Measurements from ENCODE around the gene SARDH. TPM values are rescaled to one million over a fixed set of nuclear protein-coding genes. Genes with fewer than 3 reads are reported as not detected.
"Not testable (repeated sequence)": the region's sequence is repeated elsewhere in the genome, so short reads cannot be mapped to it uniquely, and the experiment has no call there.

SARDH gene
- total RNA-seq, 1 donor from 2014 or later, result 5.4 TPM

DNA sequence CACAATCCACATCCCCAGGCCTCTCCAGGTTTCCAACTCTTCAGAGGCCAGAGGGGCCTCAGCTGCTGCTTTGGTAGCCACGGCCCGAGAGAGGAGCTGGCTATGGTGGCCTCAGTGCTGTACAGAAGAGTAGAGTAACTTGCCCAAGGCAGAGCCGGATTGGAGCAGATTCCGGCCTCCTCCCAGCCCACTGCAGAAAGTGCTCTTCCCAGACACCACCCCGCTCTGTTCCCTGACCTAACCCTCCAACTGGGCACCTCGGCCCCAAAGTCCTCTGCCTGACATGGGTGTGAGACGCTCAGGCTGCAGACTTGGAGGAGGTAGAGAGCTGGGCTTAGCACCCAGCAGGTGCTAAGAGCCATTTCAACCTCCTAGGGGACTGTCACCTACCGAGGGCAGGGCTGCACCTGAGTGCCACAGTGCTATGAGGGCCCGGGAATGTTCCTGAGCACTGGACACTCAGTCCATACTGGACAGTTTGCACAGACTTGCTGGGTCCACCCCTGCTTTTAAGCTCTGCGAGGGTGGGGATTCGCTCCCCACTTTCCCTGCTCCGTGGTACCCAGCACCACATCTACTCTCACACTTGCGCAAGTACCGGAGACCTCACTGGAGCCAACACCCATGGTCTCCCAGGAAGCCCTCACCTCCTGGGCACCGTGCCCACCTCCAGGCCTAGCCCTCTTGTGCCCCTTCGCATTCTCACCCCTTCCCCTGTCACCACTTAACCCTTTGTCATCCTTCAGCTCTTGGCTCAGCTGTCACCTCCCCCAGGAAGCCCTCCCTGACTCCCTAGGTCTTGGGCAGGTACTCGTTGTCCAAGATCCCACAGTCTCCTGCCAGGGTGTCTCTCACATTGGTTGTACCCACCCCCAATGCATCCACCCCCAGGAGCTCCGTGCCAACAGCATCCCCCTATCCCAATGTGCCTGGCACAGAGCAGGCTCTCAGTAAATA is 52.2 kb downstream of the SARDH start:
- DNase-seq (ENCODE audit: low read depth), result no peak

GRCh38 chr9:133684936-133685361 is 53.2 kb downstream of the SARDH start:
- DNase-seq (ENCODE audit: low read depth), result no peak

DNA sequence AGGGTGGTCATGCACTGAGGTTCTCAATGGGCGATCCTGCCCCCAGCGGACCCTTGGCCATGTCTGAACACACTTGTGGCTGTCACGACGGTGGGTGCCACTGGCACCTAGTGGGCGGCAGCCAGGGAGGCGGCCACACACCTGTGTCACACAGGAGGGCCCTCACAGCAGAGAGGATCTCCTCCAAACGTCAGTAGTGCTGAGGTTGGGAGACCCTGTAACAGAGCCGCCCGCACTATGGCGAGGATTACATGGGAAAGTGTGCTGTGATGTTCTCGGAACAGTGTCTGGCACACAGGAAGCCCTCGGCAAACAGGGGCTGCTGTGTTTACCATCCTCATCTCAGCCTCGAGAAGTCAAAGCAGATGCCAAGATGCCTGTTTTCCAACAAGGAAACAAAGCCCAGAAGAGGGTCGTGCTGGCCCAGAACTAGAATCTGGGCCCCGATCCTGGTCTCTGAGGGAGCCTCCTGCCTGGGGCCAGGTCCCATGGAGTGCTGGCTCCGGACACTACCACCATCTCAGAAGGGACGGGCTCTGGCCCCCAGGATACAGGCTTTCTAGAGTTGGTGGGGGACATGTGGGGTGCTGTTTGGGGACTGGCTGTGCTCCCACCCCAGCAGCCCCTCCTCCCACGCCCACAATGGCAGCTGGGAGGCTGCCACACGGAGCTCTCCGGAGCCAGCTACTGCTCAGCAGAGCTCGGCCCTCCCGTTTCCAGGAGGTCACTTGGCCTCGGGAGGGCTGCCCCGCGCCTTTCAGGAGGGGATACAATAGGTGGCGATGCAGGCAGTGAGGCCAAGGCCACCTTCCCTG is 53.8 kb downstream of the SARDH start:
- DNase-seq (ENCODE audit: low read depth), result no peak

DNA sequence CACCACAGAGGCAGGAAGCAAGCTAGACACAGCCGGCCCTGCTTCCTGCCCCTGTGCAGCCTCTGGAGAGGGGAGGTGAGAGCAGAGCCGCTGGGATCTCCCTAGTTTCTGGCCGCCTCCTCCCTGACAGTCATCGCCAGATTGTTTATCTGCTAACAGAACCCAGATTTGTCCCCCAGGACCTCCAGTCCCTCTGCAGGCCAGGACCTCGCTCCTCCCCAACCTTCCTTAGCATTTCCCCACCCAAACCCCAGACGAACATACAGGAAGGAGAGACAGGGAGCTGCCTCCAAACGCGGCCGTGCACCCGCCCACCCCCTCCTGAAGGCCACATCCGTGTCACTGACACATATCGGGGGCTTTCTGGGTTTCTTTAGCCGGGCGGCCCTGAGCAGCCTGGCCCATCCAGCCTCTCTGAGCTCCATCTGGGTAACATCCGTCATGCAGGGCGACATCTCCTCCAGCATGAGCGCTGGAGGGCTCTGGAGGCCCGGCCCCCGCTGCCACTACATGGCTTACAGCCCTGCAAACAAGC is 54.5 kb downstream of the SARDH start:
- DNase-seq (ENCODE audit: low read depth), result no peak

- DNase-seq (ENCODE audit: low read depth), result no peak
Measured at GRCh38 chr9:133682818-133683585, 55.1 kb downstream of the SARDH start.

GRCh38 chr9:133681658-133682306 is 56.4 kb downstream of the SARDH start:
- DNase-seq (ENCODE audit: low read depth), result no peak

DNA sequence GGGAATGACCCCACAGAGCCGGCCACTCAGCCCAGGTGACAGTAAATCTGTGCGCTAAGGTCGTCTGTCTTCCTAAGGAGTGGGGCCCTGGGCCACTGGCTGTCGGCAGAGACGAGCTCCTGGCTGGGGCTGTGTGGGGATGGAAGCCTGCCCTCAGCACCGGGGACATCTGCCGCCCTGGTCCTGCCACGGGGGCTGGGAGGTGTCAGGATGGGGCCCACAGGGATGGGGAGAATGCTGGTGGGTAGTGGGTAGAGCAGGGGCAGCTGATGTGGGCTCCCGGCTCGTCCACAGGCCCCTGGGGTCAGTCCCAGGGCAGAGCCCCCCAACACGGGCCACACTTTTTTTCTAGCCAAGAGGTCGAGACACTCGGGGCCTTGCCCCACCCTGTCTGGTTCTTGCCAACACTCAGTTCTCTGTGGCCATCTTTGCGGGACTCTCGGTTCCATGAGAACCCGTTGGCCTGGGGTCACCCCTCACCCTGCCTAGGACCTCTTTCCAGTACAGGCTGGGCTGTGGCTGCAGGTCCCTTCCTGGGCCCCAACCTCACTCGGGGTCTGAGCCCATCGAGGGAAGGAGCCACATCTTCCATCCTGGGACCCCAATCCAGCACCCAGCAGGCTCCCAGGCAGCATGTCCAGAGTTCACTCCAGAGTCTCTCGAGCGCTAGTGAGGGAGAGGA is 57.0 kb downstream of the SARDH start:
- no peak for DNase-seq (ENCODE audit: low read depth)

- DNase-seq (ENCODE audit: low read depth), result no peak
Measured at GRCh38 chr9:133680250-133680975, 57.7 kb downstream of the SARDH start.

DNA sequence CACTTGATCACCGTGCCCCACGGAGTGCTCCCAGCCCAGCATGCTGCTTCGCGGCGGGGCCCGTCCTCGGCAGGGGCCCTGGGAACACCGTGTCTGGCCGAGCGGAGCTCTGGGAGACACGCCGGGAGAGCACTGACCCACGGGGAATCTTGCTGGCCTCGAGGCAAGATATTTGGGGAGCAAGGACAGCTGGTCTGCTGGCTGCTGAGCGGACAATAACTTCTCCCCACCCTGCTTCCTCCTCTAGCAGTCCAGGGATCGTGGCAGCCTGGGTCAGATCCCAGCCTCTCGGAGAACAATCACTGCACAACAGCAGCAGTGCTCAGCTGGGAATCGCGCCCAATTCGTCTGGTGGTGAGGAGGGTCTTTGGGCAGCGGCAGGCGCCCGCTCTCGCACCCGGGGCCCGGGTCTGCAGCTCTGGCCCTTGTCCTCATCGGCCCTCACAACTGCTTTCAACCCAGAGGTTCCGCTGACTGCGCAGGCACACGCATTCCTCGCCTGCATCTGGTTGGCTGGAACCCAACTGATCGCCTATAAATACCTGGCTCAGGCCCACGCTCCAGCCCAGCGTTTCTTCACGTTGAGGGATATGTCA is 58.6 kb downstream of the SARDH start:
- no peak for DNase-seq (ENCODE audit: low read depth)

GRCh38 chr9:133679056-133679455 is 59.1 kb downstream of the SARDH start:
- DNase-seq (ENCODE audit: low read depth), result no peak

DNA sequence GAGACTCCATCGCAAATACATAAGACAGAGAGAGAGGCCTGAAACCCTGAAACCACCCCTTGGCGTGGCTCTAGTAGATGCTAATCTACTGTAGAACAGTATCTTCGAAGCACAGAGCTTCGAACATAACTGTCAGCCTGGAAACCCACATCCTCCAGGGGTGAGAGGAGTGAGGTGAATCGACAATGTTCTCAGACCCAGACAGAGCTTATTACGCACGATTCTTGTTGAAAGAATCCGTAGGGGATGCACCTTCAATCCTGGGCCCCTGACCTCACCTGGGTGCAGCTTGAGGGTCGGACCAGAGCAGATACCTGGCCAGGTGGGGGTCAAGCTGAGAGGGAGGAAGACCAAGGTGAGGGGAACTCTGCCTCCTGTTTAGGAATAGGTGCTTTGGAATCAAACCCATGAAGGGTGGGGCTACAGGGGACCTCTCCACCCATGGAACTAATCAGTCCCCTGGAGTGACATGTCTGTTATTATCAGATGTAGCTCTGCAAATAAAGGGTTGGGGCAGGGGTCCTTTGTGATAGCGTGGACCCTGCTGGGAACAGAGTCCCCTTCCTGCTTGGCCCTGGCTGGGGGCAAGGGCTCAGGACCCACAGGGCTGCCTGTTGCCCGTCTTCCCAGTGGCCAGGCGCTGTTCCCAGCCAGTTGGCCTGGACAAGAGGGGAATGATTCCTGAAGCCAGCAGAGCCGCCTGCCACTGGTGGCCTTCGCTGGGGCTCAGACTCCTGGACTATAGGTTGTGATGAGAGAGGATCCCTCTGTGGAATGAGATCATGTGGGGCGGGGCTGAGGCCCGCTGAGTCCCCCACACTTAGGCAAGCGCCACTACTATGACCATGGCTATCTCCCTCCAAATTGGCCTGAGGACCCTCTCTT is 60.8 kb downstream of the SARDH start:
- no peak for DNase-seq (ENCODE audit: low read depth)

GRCh38 chr9:133676450-133676849 is 61.7 kb downstream of the SARDH start:
- no peak for DNase-seq (ENCODE audit: low read depth)

GRCh38 chr9:133675796-133676195 is 62.4 kb downstream of the SARDH start:
- DNase-seq (ENCODE audit: low read depth), result not testable (repeated sequence)

- DNase-seq (ENCODE audit: low read depth), result no peak
Measured at GRCh38 chr9:133674091-133674490, 64.1 kb downstream of the SARDH start.

DNA sequence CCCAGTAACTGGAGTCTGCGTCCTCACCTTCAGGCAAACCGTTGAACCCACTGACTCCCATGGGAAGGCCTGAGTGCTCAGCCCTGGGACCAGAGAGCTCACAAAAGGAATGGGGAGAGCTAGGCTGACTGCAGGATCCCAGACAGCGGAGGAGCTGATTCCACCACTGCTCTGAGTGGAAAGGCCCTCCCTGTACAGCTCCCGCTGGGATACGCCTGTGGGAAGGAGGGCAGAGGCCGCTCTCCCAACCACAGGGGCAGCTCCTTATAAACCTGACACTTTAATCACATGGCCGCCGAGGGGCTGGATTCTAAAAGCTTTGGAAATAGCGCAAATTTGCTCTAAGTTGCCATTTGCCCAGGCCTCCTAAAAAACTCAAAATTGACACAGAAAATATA is 64.9 kb downstream of the SARDH start:
- DNase-seq (ENCODE audit: low read depth), result no peak

DNA sequence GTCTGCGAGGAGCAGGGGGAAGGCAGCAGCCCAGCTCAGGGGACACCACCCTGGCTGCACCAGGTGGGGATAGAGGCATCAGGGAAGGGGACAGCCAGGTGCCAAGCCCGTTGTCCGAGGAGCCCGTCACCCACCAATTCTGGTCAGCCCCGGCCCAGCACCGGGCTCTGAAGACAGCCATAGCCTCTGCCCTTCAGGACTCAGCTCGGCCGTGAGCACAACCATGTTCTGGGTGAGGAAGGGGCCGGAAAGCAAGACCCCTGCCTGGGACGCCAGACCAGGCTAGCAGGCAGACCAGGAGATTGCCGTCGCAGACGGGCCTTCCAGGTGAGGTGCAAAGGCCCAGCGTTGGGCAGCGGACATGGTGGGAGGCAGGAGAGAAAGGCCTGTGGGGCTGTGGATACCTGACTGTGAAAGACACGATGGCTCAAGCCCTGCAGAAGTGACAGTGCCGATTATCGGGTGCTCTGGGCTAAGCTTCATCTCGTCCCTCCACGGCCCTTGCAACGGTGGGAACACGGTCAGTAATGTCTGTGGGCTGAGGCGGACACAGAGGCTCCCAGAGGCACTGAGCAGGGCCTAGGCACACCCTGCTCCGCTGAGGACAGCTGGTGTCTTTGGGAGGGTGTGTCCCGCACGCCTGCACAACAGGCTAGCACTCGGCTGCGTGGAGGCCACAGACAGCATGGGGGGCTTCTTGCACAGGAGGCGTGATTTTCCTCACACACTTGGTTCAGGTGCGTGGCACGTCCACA is 65.5 kb downstream of the SARDH start:
- DNase-seq (ENCODE audit: low read depth), result no peak

DNA sequence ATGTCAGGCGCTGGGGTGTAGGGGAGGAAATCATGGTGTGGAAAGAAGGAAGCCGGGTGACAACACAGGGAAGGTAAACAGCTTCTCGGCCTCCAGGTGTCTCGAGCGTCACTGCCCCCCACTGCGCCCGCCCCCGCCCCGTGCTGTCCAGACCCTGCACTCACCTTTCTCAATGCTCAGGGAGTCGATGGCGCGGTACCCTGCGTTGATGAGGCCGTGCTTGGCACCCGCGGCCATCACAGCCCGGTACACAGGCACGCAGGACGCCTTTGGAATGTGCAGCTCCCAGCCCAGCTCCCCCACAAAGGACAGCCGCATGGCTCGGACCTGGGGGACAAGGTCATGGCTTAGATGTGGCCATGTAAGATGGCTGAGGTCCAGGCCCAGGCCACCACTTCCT is 66.8 kb downstream of the SARDH start:
- no peak for DNase-seq (ENCODE audit: low read depth)

- DNase-seq (ENCODE audit: low read depth), result no peak
Measured at GRCh38 chr9:133670466-133670865, 67.7 kb downstream of the SARDH start.

Data from renal cortical epithelial cell (primary cell).